IPS-NIHi7 (cell line): ENCODE measurements around the gene BRSK2.

Source experiments
- DNase-seq: peaks from one replicate; pipeline ENCODE4 v3.0.0; 2012; ENCODE audit warnings: mixed read lengths; ENCODE audit errors: extremely low spot score

BRSK2 gene

GRCh38 chr11:1468002-1468401, 78.3 kb downstream of the BRSK2 start:
- DNase-seq = no peak

DNA sequence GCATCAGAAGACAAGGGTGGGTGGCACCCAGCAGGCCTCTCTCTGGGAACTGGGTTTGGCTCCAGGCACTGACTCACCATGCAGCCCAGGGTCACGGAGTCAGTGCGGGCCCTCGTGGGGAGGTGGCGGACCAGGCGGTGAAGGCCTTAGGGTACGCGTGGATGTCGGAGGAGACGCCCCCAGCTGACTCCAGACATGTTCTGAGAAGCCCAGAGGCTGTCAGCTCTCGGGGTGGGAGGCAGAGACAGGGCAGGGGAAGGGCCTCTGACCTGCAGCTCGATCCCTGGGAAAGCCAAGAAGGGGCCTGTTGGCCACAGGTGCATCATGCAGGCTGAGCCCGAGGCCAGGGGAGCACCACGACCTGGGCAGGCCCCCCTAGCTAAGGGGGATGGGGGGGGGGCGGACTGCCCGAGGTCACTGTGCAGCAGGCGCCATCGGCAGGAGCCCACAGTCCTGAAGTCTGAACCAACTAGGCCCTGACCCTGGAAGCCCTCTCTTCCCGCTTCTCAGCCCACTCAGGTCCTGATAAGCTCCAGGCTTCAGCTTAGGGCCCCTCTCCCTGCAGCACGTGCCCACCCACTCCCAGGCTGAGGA, 78.8 kb downstream of the BRSK2 start:
- DNase-seq = no peak

DNA sequence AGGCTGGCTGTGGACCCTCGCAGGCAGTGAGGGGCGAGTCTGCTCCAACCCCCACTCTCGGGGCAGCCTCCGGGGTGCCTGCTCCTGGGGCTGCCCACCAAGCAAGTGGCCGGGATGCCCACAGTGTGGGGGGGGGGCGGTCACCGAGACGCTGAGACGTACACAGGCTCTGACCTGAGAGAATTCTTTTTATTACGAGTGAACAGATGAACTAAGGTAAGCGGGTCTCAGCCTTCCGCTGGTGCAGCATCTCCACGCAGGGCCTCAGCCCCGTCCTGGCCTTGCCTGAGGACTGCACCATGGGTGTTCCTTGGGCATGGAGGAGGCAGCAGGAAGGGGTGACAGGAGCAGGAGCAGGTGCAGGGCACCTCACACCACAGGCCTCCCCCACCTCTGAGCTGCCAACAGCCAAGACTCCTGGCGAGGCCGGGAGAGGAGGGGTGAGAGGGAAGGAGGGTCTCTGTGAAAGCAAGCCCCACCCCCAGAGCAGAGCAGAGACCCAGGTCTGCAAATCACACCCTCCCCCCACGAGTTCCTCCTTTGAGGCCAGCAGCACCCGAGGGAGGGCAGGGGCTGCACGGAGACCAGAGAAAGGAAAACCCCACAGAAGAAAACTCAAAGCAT, 79.7 kb downstream of the BRSK2 start:
- DNase-seq = no peak

- no peak for DNase-seq
These were observed 80.4 kb downstream of the BRSK2 start for GRCh38 chr11:1469911-1470680.

- no peak for DNase-seq
These were observed 81.2 kb downstream of the BRSK2 start for GRCh38 chr11:1470681-1471611.

GRCh38 chr11:1471736-1472135, 82.0 kb downstream of the BRSK2 start:
- DNase-seq = no peak

DNA sequence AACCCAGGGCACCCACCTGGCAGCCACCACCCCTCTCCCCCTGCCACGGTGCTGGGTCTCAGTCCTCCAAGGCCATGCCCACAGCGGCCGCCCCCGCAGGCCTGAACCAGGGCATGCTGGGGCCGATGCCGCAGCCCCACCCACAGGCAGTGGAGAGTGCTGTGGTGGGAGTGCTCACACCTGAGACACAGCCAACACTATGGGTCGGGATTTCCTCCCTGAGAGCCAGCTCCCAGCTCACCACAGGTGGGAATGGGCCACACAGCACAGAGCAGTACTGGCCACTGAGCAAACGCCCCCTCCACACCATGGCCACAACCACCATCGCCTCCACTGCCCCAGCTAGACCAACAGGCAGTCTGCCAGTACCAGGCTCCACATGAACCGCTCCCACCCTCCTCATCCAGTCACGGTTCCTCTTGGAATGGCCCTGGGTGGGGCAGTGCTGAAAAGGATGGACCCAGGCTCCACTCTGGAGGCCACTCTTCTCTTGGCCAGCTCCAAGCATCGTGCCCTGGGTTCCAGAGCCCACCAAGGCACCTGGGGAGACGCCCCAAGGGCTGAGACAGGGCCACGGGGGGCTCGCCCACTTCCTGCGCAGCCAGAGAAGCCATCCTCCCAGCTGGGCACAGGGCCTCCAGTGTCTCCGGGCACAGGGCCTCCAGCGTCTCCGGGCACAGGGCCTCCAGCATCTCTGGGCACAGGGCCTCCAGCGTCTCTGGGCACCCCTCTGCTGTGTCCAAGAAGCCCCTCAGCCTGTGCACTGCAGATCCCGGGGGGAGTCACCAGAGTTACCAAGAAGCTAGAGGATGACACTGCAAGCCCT, 82.7 kb downstream of the BRSK2 start:
- no peak for DNase-seq

DNA sequence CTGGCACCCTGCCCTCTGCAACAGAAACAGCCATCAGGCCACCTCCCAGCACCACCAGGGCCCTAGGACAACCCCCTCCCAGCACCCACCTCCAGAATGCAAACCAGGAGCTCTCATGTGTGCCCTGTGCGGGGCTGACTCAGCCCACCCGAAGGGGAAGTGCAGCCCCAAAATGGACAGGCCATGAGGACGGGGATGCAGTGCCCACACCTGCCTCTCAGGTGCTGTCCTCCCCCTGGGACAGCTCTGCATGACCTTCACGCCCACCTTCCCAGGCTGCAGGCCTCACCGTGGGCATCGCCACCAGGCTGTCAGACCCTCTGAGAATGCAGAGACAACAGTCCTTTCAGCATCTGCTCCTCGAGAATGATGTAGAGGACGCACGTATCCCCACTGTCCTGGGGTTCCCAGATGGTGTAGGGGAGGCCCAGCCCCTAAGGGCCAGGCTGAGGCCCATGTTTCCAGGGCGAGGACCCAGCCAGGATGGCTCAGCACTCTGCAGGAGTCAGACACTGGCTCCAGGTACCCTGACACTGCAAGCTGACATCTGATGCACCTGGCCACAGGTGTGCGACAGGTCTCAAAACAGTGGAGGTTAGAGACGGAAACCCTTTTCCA, 83.4 kb downstream of the BRSK2 start:
- DNase-seq = no peak

- DNase-seq = no peak
These were observed 84.1 kb downstream of the BRSK2 start for GRCh38 chr11:1473786-1474185.

DNA sequence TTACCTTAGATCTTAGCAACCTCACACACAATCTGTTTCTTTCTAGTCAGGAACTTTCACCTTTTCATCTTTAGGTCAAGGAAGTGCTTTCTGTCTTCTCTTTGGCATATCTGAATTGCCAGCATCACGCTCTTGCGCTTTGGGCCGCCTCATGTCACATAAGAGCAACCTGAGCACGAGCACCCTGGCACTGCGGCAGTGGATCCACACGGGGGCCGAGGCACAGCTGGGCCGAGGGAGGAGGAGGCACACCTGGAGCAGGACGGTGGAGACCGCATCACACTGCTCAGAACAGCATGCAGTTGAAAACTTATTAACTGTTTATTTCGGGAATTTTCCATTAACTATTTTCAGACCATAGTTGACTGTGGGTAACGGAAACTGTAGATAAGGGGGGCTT, 86.1 kb downstream of the BRSK2 start:
- no peak for DNase-seq

- DNase-seq = no peak
These were observed 87.4 kb downstream of the BRSK2 start for GRCh38 chr11:1476940-1477736.

GRCh38 chr11:1478011-1478410, 88.3 kb downstream of the BRSK2 start:
- DNase-seq = no peak

DNA sequence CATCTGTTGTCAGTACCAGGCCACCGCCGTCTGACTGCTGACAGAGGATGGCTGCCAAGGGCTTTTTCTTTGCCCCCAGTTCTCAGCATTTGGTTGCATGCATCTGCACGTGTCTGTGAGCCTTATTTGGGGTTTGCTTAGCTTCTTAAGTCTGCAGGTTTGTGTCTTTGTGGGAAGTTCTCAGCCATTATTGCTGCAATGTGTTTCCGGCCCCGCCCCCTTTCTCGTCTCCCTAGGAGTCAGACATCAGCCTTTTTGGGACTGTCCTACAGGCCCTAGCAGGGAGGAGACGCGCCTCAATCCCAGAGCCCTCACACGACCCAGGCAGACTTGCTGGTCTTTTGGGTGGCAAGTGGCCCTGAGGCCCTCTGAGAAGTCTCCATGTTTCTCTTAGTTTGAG, 88.8 kb downstream of the BRSK2 start:
- DNase-seq = no peak

DNA sequence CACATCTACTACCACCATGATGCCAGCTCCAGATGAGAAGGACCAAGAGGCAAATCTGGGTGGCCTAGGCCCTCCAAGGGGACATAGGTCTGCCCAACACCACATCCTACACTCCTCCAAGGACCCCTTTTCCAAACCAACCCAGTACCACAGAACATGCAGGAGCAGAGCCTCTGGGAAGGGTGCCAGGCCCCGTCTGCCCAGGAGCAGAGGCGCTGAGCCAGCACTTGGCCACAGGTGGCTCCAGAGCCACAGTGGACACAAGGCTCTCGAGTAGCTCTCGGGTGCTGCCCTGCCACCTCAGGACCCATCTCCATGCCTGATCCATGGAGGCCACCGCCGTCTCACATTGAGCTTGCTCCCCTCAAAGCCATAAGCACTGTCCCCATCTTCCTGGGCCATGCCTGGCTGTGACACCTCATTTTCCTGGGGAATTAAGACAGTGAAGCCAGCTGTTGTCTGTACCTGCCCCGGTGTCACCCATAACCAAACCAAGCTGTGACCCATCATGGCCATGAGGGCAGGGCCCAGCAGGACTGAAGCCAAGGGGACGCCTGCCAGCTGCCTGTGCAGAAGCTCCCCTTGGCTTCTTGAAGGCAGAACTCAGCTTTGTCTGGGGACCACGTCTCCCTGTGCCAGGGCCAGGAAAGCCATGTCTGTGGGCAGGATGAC, 89.4 kb downstream of the BRSK2 start:
- DNase-seq = no peak

DNA sequence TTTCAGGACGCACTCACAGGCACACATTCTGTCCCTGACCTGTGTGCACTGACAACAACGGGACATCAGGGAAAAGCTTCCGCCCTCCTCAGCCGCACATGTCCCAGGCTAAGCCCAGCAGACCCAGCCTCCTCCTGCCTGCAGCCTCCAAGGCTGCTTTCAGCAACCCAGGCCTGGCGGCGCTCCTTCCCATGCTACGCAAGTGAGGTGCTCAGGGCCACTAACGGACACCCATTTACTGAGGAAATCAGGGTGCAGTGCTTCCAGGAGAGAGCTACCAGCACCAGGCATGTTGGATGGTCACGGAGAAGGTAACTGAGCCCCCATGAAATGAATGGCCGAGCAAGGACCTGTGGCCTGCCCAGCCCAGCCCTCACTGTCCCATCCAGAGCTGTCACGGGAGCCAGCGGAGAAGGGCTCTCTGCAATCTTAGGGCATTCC, 90.0 kb downstream of the BRSK2 start:
- DNase-seq = no peak

GRCh38 chr11:1480191-1480554, 90.4 kb downstream of the BRSK2 start:
- no peak for DNase-seq

GRCh38 chr11:1480555-1481482, 91.1 kb downstream of the BRSK2 start:
- DNase-seq = no peak

- DNase-seq = no peak
These were observed 91.7 kb downstream of the BRSK2 start for GRCh38 chr11:1481483-1481825.
